Adipocyte (in vitro differentiated cells): ENCODE results near the gene SLC38A2.

Experiments used
- DNase-seq: peaks from one replicate; pipeline ENCODE4 v3.0.0-alpha.2; 2015; ENCODE audit warnings: low read depth
- H3K27me3 ChIP-seq: replicated peaks from 2 replicates; pipeline ENCODE4 v1.7.0; 2013; ENCODE audit warnings: mild to moderate bottlenecking, low read length, moderate library complexity; ENCODE audit not compliant: control insufficient read depth, insufficient read depth
- H3K36me3 ChIP-seq: 2 replicates; pipeline ENCODE4 v1.7.0; 2013; ENCODE audit warnings: low read length, mild to moderate bottlenecking, moderate library complexity; ENCODE audit not compliant: control insufficient read depth, insufficient read depth, severe bottlenecking
- H3K4me1 ChIP-seq: 2 replicates; pipeline ENCODE4 v1.7.0; 2013; ENCODE audit warnings: mild to moderate bottlenecking, low read length, moderate library complexity; ENCODE audit not compliant: control insufficient read depth, insufficient read depth
- H3K4me3 ChIP-seq: 2 replicates; pipeline ENCODE4 v1.7.0; 2013; ENCODE audit warnings: mild to moderate bottlenecking, low read length, moderate library complexity
- H3K9ac ChIP-seq: 2 replicates; pipeline ENCODE4 v1.7.0; 2013; ENCODE audit warnings: mild to moderate bottlenecking, low read length, moderate library complexity
- H3K9me3 ChIP-seq: 2 replicates; pipeline ENCODE4 v1.7.0; 2013; ENCODE audit warnings: mild to moderate bottlenecking, low read length, moderate library complexity; ENCODE audit not compliant: control insufficient read depth

The SLC38A2 gene

DNA sequence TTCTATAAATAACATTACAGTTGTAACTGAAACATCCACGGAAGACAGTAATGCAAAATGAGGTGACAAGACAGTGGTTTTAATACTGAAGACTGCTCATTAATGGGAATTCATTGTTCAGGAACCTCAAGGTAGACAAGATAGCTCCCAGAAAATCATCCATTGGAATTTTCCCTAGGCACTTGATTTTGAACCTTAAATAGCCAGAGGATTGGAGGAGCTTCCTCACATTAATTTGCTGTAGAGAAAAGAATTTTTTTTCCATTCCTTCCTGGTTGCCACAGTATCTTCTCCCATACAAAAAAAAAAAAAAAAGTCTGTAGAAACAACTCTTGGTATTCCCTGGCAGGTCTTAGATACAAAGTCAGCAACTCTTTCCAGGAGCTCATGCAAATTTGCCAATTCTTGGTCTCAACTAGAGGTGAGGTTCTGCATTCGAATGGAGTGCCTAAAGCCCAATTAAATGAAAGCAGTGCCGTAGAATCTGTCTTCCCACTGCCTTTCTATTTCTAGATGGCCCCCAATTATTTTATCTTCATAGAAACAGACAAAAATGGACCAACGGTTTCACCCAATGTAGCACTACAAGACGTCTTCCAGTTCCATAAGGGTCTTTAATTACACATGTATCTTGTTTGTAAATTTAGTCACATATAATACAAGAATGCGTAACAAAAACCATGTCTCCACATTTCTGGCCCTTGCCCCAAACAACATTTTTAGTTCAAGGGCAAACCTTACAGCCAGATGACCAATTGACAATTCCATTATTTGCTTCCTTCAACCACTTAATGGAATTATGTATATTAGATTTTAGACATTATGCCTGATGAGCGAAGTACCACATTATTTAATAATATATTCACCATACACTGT lies 13.5 kb downstream of the SLC38A2 start:
- peaks cover 57% of the 10 kb centered on the region for H3K36me3 ChIP-seq

GRCh38 chr12:46358325-46358700 lies 14.3 kb downstream of the SLC38A2 start:
- Histone ChIP-seq H3K27me3 (no peaks in the 10 kb centered on the region), H3K9me3 (no peaks in the 10 kb centered on the region), H3K4me1 (peaks cover 39% of the 10 kb centered on the region)

More for the DNA sequence above, 13.5 kb downstream of the SLC38A2 start:
- DNase-seq: peak; percentile 16
- H3K27me3 ChIP-seq: no peaks in the 10 kb centered on the region
- H3K9me3 ChIP-seq: no peaks in the 10 kb centered on the region
- H3K4me1 ChIP-seq: peaks cover 46% of the 10 kb centered on the region
- H3K4me3 ChIP-seq: no peak overlapping the region
- H3K9ac ChIP-seq: peak overlapping the region; percentile 62

DNA sequence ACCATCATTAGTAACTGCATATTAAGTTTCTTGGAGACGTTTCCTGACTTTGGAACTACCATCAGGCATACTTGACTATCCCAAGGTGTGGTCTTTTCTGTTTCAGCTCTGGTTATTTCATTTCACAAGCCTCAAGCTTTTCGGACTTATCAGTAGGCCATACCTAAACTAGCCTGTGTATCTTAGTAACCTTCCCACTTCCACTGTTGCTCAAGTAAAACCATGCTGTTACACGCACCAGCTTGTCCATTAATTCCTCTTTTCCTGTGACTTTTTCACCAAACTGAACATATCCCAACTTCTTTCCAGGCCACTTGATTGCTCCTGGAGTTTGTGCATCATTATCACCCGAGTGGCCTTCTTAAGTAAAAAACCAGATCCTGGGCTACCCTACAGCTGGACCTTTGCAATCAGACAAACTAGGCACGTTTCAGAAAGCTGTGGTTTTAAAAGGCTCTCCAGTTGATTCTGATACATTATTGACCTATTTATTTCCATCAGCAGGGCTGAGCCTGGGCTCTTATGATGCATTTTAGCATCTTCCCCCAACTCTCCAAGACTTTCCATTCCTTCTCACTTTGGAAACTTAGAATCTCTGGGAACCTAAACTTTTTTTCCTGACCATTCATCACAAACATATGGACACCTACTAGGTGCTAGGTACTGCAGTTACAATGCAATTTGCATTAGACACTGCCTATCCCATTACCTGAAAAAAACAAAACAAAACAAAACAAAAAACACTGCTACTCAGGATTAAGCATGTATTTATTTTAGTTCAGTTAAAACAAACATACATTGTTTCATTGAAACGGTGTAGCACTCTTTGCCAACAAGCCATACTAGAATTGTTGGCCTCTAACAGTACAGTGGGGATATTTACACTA lies 14.9 kb downstream of the SLC38A2 start:
- peak; percentile 70 for DNase-seq
- no peaks in the 10 kb centered on the region for H3K27me3 ChIP-seq
- no peak overlapping the region for H3K9ac ChIP-seq
- H3K4me1 ChIP-seq: peaks cover 38% of the 10 kb centered on the region
- peaks cover 44% of the 10 kb centered on the region for H3K36me3 ChIP-seq
- no peak overlapping the region for H3K4me3 ChIP-seq
- H3K9me3 ChIP-seq: no peaks in the 10 kb centered on the region

More at GRCh38 chr12:46358325-46358700, 14.3 kb downstream of the SLC38A2 start:
- Histone ChIP-seq H3K9ac (peak overlapping the region; percentile 62), H3K4me3 (no peak overlapping the region), H3K36me3 (peaks cover 50% of the 10 kb centered on the region)
- no peak for DNase-seq

DNA sequence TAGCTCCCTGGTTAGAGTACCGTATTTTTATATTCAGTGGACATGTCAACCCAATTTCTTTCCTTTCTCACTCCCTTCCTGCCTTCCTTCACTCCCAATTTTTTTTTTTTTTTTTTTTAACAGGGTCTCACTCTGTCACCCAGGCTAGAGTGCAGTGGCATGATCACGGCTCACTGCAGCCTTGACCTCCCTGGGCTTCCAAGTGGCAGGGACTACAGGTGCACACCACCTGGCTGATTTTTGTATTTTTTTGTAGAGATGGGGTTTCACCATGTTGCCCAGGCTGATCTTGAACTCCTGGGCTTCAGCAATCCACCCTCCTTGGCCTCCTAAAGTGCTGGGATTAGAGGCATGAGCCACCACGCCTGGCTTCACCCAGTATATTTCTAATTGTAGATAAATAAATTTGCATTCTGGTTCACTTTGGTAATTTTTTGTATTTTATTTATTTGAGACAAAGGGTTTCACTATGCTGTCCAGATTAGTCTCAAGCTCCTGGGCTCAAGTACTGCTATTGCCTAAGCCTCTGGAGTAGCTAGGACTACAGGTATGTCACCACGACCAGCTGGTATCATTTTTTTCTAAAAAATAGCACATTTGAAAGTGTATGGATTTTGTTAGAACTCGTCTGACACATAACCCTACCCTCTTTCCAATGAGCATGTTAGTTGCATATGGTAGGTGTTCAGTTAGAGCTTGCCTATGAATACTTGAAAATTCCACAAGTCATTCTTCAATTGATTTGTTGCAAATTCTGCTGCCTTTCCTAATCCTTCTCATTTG lies 15.7 kb downstream of the SLC38A2 start:
- no peak for DNase-seq
- peaks cover 35% of the 10 kb centered on the region for H3K36me3 ChIP-seq
- H3K4me3 ChIP-seq: no peak overlapping the region
- H3K9me3 ChIP-seq: no peaks in the 10 kb centered on the region
- no peak overlapping the region for H3K9ac ChIP-seq
- H3K27me3 ChIP-seq: no peaks in the 10 kb centered on the region
- H3K4me1 ChIP-seq: peaks cover 36% of the 10 kb centered on the region

DNA sequence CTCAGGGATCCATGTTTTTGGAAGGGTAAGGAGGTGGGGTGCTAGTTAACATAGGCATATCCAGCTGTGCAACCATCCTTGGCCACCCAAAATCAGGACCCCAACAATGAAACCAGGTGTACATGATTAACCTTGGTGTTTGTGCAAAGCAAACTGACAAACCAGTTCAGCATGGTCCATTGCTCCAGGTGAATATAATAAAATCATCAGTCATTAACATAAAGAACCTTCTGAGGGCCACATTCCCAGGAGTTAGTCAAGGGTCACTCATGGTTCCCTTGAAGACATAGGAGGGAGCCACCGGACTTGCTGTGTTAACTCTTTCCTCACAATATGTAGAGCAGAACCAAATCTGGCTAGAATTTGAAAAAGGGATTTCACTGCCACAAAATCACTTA lies 17.8 kb downstream of the SLC38A2 start:
- Histone ChIP-seq H3K4me3 (no peak overlapping the region), H3K27me3 (no peaks in the 10 kb centered on the region), H3K9ac (no peak overlapping the region), H3K4me1 (peaks cover 26% of the 10 kb centered on the region), H3K9me3 (no peaks in the 10 kb centered on the region), H3K36me3 (peaks cover 15% of the 10 kb centered on the region)
- no peak for DNase-seq

GRCh38 chr12:46354111-46354801 lies 18.3 kb downstream of the SLC38A2 start:
- Histone ChIP-seq H3K9me3 (no peaks in the 10 kb centered on the region), H3K4me3 (no peak overlapping the region), H3K36me3 (peaks cover 9% of the 10 kb centered on the region), H3K9ac (no peak overlapping the region), H3K4me1 (peaks cover 20% of the 10 kb centered on the region), H3K27me3 (no peaks in the 10 kb centered on the region)
- DNase-seq: no peak

- Histone ChIP-seq H3K9ac (peak overlapping the region; percentile 64), H3K4me1 (peaks cover 13% of the 10 kb centered on the region), H3K9me3 (no peaks in the 10 kb centered on the region), H3K36me3 (no peaks in the 10 kb centered on the region), H3K27me3 (no peaks in the 10 kb centered on the region), H3K4me3 (peak overlapping the region; percentile 55)
- DNase-seq: peak; percentile 62
Measured at GRCh38 chr12:46351886-46352650, 20.5 kb downstream of the SLC38A2 start.

DNA sequence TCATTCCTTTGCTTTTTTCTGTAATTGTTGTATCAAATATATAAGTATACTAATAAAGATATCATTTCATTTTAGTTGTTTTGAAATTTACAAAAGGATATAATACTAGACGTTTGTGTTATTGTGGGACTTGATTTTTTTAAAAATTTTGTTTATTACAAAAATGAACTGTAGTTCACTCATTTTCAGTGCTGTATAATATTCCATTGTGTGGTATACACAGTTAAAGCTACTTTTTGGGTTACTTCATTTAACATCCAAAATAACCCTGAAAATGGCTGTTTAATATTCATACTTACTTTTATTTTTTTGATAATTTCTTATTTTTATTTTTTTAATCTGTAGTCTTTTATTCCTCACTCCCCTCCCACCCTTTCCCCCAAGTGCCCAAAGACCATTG lies 21.4 kb downstream of the SLC38A2 start:
- no peak for DNase-seq
- no peaks in the 10 kb centered on the region for H3K27me3 ChIP-seq
- H3K4me3 ChIP-seq: no peak overlapping the region
- no peaks in the 10 kb centered on the region for H3K36me3 ChIP-seq
- H3K9ac ChIP-seq: no peak overlapping the region
- H3K9me3 ChIP-seq: no peaks in the 10 kb centered on the region
- H3K4me1 ChIP-seq: peaks cover 13% of the 10 kb centered on the region

GRCh38 chr12:46349253-46349652 lies 23.3 kb downstream of the SLC38A2 start:
- Histone ChIP-seq H3K27me3 (no peaks in the 10 kb centered on the region), H3K36me3 (no peaks in the 10 kb centered on the region), H3K9me3 (no peaks in the 10 kb centered on the region), H3K4me3 (no peak overlapping the region), H3K4me1 (peaks cover 13% of the 10 kb centered on the region), H3K9ac (no peak overlapping the region)
- no peak for DNase-seq
